Cardiac fibroblast (primary cell): Measurements from ENCODE around the gene IQGAP3.

Experiments used
- DNase-seq, 2 donors: peaks; one replicate each; pipeline versions ENCODE4 v3.0.0 to v3.0.0-alpha.2; 2010; ENCODE audit warnings: low read depth in 2 of 2
- H3K4me3 ChIP-seq, 2 donors: replicated peaks in 1 of 2; 1 replicate in 1 of 2; 2 replicates in 1 of 2; pipeline ENCODE4 v1.5.1; 2011; ENCODE audit warnings: low read depth in 2 of 2, low read length in 2 of 2, mild to moderate bottlenecking in 2 of 2, moderate library complexity in 1 of 2
- CTCF ChIP-seq: IDR thresholded peaks from one replicate; pipeline ENCODE4 v1.5.1; 2011; ENCODE audit warnings: low read depth, mild to moderate bottlenecking, low read length, inconsistent platforms

IQGAP3 gene

GRCh38 chr1:156486421-156487344 lies 85.7 kb downstream of the IQGAP3 start:
- no peak for TF ChIP-seq CTCF
- DNase-seq, result no peak
- H3K4me3 ChIP-seq, result no peak overlapping the region

- no peak overlapping the region for H3K4me3 ChIP-seq
- DNase-seq, result no peak
These were observed 86.4 kb downstream of the IQGAP3 start for GRCh38 chr1:156485984-156486383.

GRCh38 chr1:156484480-156485058 lies 87.8 kb downstream of the IQGAP3 start:
- H3K4me3 ChIP-seq, result no peak overlapping the region
- no peak for DNase-seq
- no peak for TF ChIP-seq CTCF

More at GRCh38 chr1:156485984-156486383, 86.4 kb downstream of the IQGAP3 start:
- TF ChIP-seq CTCF, result no peak

- no peak for TF ChIP-seq CTCF
- no peak for DNase-seq
- no peak overlapping the region for H3K4me3 ChIP-seq
These were observed 89.0 kb downstream of the IQGAP3 start for GRCh38 chr1:156483397-156483796.

- no peak for TF ChIP-seq CTCF
- no peak overlapping the region for H3K4me3 ChIP-seq
- DNase-seq, result no peak
These were observed 90.1 kb downstream of the IQGAP3 start for GRCh38 chr1:156482276-156482675.

GRCh38 chr1:156481527-156481926 lies 90.8 kb downstream of the IQGAP3 start:
- TF ChIP-seq CTCF, result no peak
- H3K4me3 ChIP-seq, result no peak overlapping the region
- DNase-seq, result no peak
